PC-3 (cell line): ENCODE measurements around the gene PIM3. TPM values are rescaled to one million over a fixed set of nuclear protein-coding genes. Genes with fewer than 3 reads are reported as not detected.

Experiments used
- ATAC-seq: fragments of 200-7000 bp; cut with Tn5 transposase; 2 replicates; pipeline ENCODE4 v1.9.1; 2020; ENCODE audit warnings: mild to moderate bottlenecking, moderate library complexity
- BruUV-seq: library from RNA; stranded (reverse); fragments of 400-500 nt; replicated peaks from 2 replicates; lab custom pipeline; 2021; lab: Mats Ljungman, UMichigan
- CTCF ChIA-PET: fragments of 300-600 bp; sonication (Branson Sonifier 250); formaldehyde crosslinking; loops from one replicate; lab custom pipeline; 2022; ENCODE audit warnings: antibody characterized with exemption; lab: Charles Lee
- POLR2A ChIA-PET: fragments of 300-600 bp; sonication (Branson Sonifier 250); formaldehyde crosslinking; loops from one replicate; lab custom pipeline; 2022; ENCODE audit warnings: antibody characterized with exemption; ENCODE audit not compliant: unreplicated experiment; lab: Charles Lee
- DNase-seq: peaks from one replicate; pipeline ENCODE4 v3.0.0-alpha.2; 2015
- H2AFZ ChIP-seq: fragments of 300-600 bp; sonication (generic); 2 replicates; pipeline ENCODE4 v1.6.0; 2016; ENCODE audit warnings: antibody characterized with exemption, low read length
- H3F3A ChIP-seq: fragments of 300-600 bp; sonication (generic); one replicate; pipeline ENCODE4 v1.6.0; 2017; ENCODE audit warnings: antibody characterized with exemption, low read length, control low read depth, mild to moderate bottlenecking; ENCODE audit not compliant: unreplicated experiment
- H3K27ac ChIP-seq: fragments of 300-600 bp; sonication (generic); 2 replicates; pipeline ENCODE4 v1.5.1; 2016; ENCODE audit warnings: mild to moderate bottlenecking, low read length
- H3K27me3 ChIP-seq: fragments of 300-600 bp; sonication (generic); 2 replicates; pipeline ENCODE4 v1.6.1; 2016; ENCODE audit warnings: low read length, mixed read lengths
- H3K36me3 ChIP-seq: fragments of 300-600 bp; sonication (generic); 2 replicates; pipeline ENCODE4 v1.6.1; 2016; ENCODE audit warnings: low read depth, mixed run types, low read length, mixed read lengths
- H3K4me1 ChIP-seq: fragments of 300-600 bp; sonication (generic); 2 replicates; pipeline ENCODE4 v1.5.1; 2016; ENCODE audit warnings: low read length; ENCODE audit not compliant: insufficient read depth
- H3K4me2 ChIP-seq: fragments of 300-600 bp; sonication (generic); 2 replicates; pipeline ENCODE4 v1.6.0; 2016; ENCODE audit warnings: low read length
- H3K4me3 ChIP-seq: fragments of 300-600 bp; sonication (generic); 2 replicates; pipeline ENCODE4 v1.5.1; 2016; ENCODE audit warnings: mild to moderate bottlenecking, low read length, mixed read lengths
- H3K79me2 ChIP-seq: fragments of 300-600 bp; sonication (generic); 2 replicates; pipeline ENCODE4 v1.6.1; 2017; ENCODE audit warnings: low read length, mixed read lengths
- H3K9ac ChIP-seq: fragments of 300-600 bp; sonication (generic); 2 replicates; pipeline ENCODE4 v1.6.0; 2016; ENCODE audit warnings: mild to moderate bottlenecking, low read length
- H3K9me2 ChIP-seq: fragments of 300-600 bp; sonication (generic); replicated peaks from 2 replicates; pipeline ENCODE4 v1.6.1; 2016; ENCODE audit warnings: mixed run types, low read length, mixed read lengths
- H3K9me3 ChIP-seq: fragments of 300-600 bp; sonication (generic); 2 replicates; pipeline ENCODE4 v1.6.1; 2016; ENCODE audit warnings: low read length, mixed read lengths
- H4K20me1 ChIP-seq: fragments of 300-600 bp; sonication (generic); 2 replicates; pipeline ENCODE4 v1.6.1; 2016; ENCODE audit warnings: low read length, mixed read lengths
- EZH2 ChIP-seq: fragments of 300-600 bp; sonication (generic); IDR thresholded peaks from one replicate; pipeline ENCODE4 v1.6.1; 2017; ENCODE audit warnings: antibody characterized with exemption, mild to moderate bottlenecking, low read length; ENCODE audit not compliant: unreplicated experiment
- EZH2phosphoT487 ChIP-seq: fragments of 300-600 bp; sonication (generic); IDR thresholded peaks from 2 replicates; pipeline ENCODE4 v1.6.1; 2018; ENCODE audit warnings: mild to moderate bottlenecking, antibody characterized with exemption, low read length, borderline replicate concordance
- intact Hi-C: fragments of 100-400 bp; cut with micrococcal nuclease; formaldehyde crosslinking; loops from 2 replicates; pipeline ENCODE4 v1.9.0; 2023
- total RNA-seq: library from RNA; depleted of rRNA; stranded (reverse); fragments of >200 nt; gene quantifications from 2 replicates; pipeline ENCODE4 v1.2.3, GENCODE V29; 2014
- TF ChIP-seq, protein P1 (sequence below): fragments of 300-600 bp; sonication (generic); conservative IDR thresholded peaks from 2 replicates; pipeline ENCODE4 v1.5.1; 2017; ENCODE audit warnings: antibody characterized with exemption, low read depth, mild to moderate bottlenecking, low read length

The PIM3 gene
- total RNA-seq, 1 experiment from 2014 or later = 61.7 TPM

DNA sequence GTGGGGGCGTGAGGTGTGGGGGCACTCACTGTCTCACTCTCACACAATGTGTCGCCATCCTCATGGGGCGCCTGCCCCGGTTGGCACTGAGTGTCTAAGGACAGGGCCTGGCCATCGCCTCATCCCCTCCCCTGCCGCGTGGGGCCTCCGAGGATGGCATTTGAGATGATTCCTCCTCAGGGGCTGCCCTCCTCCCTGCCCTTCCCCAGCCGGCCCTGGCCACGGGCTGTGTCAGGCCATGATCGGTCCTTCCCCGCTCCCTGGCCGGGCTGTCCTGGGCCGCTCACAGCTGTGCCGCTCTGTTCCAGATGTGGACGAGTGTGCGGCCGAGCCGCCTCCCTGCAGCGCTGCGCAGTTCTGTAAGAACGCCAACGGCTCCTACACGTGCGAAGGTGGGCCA is 37.6 kb upstream of the PIM3 start:
- Histone ChIP-seq H4K20me1 (no peaks in the 10 kb centered on the region), H3K36me3 (no peaks in the 10 kb centered on the region)
- POLR2A ChIA-PET = no interaction called here

DNA sequence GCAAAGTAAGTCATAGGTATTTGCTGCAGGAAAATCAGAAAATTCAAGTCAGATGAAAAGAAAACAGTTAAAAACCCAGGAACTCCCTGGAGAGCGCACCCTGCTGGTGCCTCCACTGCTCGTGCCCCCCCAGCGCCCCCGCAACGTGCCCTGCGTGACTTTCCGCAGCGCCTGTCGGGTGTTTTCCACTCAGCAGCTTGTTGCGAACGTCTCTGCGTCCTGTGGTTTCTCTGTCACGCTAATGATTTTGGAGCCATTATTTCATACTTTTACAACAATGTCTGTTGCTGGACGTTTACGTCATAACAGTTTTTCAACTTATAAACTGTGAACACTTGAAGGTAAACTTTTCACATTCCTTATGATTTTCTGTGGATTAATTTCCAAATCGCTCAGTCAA is 37.1 kb upstream of the PIM3 start:
- intact Hi-C loops = no loop called here

More for the DNA sequence above, 37.6 kb upstream of the PIM3 start:
- TF ChIP-seq EZH2phosphoT487 (no peak), EZH2 (no peak)
- TF ChIP-seq, protein P1, sequence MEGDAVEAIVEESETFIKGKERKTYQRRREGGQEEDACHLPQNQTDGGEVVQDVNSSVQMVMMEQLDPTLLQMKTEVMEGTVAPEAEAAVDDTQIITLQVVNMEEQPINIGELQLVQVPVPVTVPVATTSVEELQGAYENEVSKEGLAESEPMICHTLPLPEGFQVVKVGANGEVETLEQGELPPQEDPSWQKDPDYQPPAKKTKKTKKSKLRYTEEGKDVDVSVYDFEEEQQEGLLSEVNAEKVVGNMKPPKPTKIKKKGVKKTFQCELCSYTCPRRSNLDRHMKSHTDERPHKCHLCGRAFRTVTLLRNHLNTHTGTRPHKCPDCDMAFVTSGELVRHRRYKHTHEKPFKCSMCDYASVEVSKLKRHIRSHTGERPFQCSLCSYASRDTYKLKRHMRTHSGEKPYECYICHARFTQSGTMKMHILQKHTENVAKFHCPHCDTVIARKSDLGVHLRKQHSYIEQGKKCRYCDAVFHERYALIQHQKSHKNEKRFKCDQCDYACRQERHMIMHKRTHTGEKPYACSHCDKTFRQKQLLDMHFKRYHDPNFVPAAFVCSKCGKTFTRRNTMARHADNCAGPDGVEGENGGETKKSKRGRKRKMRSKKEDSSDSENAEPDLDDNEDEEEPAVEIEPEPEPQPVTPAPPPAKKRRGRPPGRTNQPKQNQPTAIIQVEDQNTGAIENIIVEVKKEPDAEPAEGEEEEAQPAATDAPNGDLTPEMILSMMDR = no peak
- H3K4me2 ChIP-seq = no peak overlapping the region
- ATAC-seq (no peak), DNase-seq (no peak)
- no peaks in the 10 kb centered on the region for H3K9me2 ChIP-seq
- H3K4me1 ChIP-seq = peaks cover 5% of the 10 kb centered on the region
- CTCF ChIA-PET = no interaction called here
- H3K9me3 ChIP-seq = no peaks in the 10 kb centered on the region
- no peaks in the 10 kb centered on the region for H3F3A ChIP-seq
- intact Hi-C loops = no loop called here
- H3K9ac ChIP-seq = no peak overlapping the region
- H3K27me3 ChIP-seq = no peaks in the 10 kb centered on the region
- no peak overlapping the region for H2AFZ ChIP-seq
- peaks cover 11% of the 10 kb centered on the region; the same call in 1 of the 2 replicates for H3K79me2 ChIP-seq
- BruUV-seq = no TSS peak
- no peak overlapping the region for H3K4me3 ChIP-seq
- no peak overlapping the region for H3K27ac ChIP-seq

More for the DNA sequence above, 37.1 kb upstream of the PIM3 start:
- H2AFZ ChIP-seq = no peak overlapping the region
- H3K4me2 ChIP-seq = no peak overlapping the region
- H3F3A ChIP-seq = no peaks in the 10 kb centered on the region
- ATAC-seq = no peak
- CTCF ChIA-PET = no interaction called here
- H3K79me2 ChIP-seq = peaks cover 11% of the 10 kb centered on the region; the same call in 1 of the 2 replicates
- H3K4me3 ChIP-seq = no peak overlapping the region
- H3K36me3 ChIP-seq = no peaks in the 10 kb centered on the region
- BruUV-seq = no TSS peak
- TF ChIP-seq EZH2phosphoT487 (no peak), EZH2 (no peak)
- TF ChIP-seq, protein P1 = peak; percentile 38
- H3K27ac ChIP-seq = no peak overlapping the region
- H3K4me1 ChIP-seq = peaks cover 5% of the 10 kb centered on the region
- no peaks in the 10 kb centered on the region for H3K9me3 ChIP-seq
- DNase-seq = no peak
- no peaks in the 10 kb centered on the region for H4K20me1 ChIP-seq
- no peak overlapping the region for H3K9ac ChIP-seq
- POLR2A ChIA-PET = no interaction called here
- H3K9me2 ChIP-seq = no peaks in the 10 kb centered on the region
- H3K27me3 ChIP-seq = no peaks in the 10 kb centered on the region
